Measurements from ENCODE around the gene NPC2.
A peak's percentile ranks its signal among the peaks of the same experiment; 100 is the strongest.
"Not testable (repeated sequence)": the region's sequence is repeated elsewhere in the genome, so short reads cannot be mapped to it uniquely, and the experiment has no call there.

NPC2 gene

GRCh38 chr14:74492776-74493342 lies at the start of gene NPC2:
Gene NPC2 (minus strand): TSS chr14:74493305. CDS start chr14:74493274, 31 bp downstream.
- DNase-seq (ENCODE audit: low spot score), result no peak

- DNase-seq (ENCODE audit: low spot score), result no peak
Observed at GRCh38 chr14:74542056-74542685, 49.1 kb upstream of the NPC2 start.

GRCh38 chr14:74541225-74541624 lies 48.1 kb upstream of the NPC2 start:
- DNase-seq (ENCODE audit: low spot score), result no peak

GRCh38 chr14:74539503-74539902 lies 46.4 kb upstream of the NPC2 start:
- DNase-seq (ENCODE audit: low spot score), result no peak

- no peak for DNase-seq (ENCODE audit: low spot score)
Observed at GRCh38 chr14:74538411-74539391, 45.6 kb upstream of the NPC2 start.

- DNase-seq (ENCODE audit: low spot score), result not testable (repeated sequence)
Observed at GRCh38 chr14:74536336-74536735, 43.2 kb upstream of the NPC2 start.

- no peak for DNase-seq (ENCODE audit: low spot score)
Observed at GRCh38 chr14:74535756-74536325, 42.7 kb upstream of the NPC2 start.

- no peak for DNase-seq (ENCODE audit: low spot score)
Observed at GRCh38 chr14:74533576-74533975, 40.5 kb upstream of the NPC2 start.

- DNase-seq (ENCODE audit: low spot score), result no peak
Observed at GRCh38 chr14:74532246-74532645, 39.1 kb upstream of the NPC2 start.

- DNase-seq (ENCODE audit: low spot score), result peak; percentile 43
Observed at GRCh38 chr14:74531467-74531866, 38.4 kb upstream of the NPC2 start.

- DNase-seq (ENCODE audit: low spot score), result no peak
Observed at GRCh38 chr14:74531006-74531405, 37.9 kb upstream of the NPC2 start.

- no peak for DNase-seq (ENCODE audit: low spot score)
Observed at GRCh38 chr14:74528886-74529285, 35.8 kb upstream of the NPC2 start.

GRCh38 chr14:74528406-74528805 lies 35.3 kb upstream of the NPC2 start:
- DNase-seq (ENCODE audit: low spot score), result no peak

- DNase-seq (ENCODE audit: low spot score), result no peak
Observed at GRCh38 chr14:74527736-74528280, 34.7 kb upstream of the NPC2 start.

GRCh38 chr14:74526854-74527585 lies 33.9 kb upstream of the NPC2 start:
- no peak for DNase-seq (ENCODE audit: low spot score)

- DNase-seq (ENCODE audit: low spot score), result no peak
Observed at GRCh38 chr14:74525361-74525851, 32.3 kb upstream of the NPC2 start.

- no peak for DNase-seq (ENCODE audit: low spot score)
Observed at GRCh38 chr14:74524812-74525135, 31.7 kb upstream of the NPC2 start.

GRCh38 chr14:74524076-74524811 lies 31.1 kb upstream of the NPC2 start:
- DNase-seq (ENCODE audit: low spot score), result no peak

- no peak for DNase-seq (ENCODE audit: low spot score)
Observed at GRCh38 chr14:74522740-74523139, 29.6 kb upstream of the NPC2 start.

GRCh38 chr14:74521756-74522155 lies 28.7 kb upstream of the NPC2 start:
- no peak for DNase-seq (ENCODE audit: low spot score)

Measured in AG08395 (cell line).